ENCODE data around the gene FCN2.
A peak's percentile ranks its signal among the peaks of the same experiment; 100 is the strongest.

The FCN2 gene

DNA sequence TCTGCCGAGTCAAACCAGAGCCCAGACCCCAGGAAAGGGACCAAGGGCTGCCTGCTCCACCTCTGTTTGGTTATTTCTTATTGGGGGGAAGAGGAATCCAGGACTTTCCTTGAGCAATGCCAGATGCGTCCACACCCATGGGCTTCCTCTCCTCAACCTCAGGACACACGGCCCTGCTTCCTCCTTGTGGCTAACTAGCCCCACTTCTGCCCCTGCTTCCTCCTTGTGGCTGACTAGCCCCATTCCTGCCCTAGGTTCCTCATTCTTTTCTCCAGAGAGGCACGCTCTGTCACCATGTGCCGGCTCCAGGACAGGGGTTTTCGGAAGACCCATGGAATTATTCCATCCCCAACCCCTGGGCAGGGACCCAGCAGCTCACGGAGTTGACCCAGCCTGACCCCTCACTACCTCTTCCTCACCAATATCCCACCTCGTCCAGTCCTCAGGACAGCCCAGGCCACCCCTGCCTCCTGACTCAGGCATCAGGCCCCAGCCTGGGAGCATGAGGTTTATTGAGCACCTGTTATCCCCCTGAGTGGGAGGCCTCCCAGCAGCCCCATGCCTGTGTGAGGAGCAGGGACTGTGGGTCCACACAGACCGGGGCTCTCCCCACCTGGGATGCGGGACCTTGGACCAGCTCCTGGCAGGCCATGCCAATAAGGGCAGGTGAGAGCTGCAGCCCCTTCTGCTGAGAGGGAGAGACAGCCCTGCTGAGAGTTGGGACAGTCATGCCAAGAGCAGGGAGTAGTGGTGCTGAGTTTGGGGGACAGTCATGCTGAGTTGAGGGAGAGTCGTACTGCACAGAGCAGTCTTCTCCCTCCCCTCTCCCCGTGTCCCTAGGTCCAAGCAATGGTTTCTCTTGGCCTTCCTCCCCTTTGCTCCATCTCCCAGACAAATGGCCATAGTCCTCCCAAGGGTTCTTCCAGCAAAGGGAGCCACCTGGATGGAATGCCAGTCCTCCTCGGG is 48.9 kb downstream of the FCN2 start:
- no peaks in the 10 kb centered on the region for H3K4me1 ChIP-seq (ENCODE audit: insufficient read depth, poor library complexity, severe bottlenecking)
- H3K4me3 ChIP-seq (ENCODE audit: severe bottlenecking): no peak overlapping the region
- peak; percentile 36 for DNase-seq (ENCODE audit: low spot score)
- H3K27ac ChIP-seq (ENCODE audit: poor library complexity, severe bottlenecking): no peak overlapping the region
- no peak for ATAC-seq (ENCODE audit: low read depth)
- TF ChIP-seq, protein P1, sequence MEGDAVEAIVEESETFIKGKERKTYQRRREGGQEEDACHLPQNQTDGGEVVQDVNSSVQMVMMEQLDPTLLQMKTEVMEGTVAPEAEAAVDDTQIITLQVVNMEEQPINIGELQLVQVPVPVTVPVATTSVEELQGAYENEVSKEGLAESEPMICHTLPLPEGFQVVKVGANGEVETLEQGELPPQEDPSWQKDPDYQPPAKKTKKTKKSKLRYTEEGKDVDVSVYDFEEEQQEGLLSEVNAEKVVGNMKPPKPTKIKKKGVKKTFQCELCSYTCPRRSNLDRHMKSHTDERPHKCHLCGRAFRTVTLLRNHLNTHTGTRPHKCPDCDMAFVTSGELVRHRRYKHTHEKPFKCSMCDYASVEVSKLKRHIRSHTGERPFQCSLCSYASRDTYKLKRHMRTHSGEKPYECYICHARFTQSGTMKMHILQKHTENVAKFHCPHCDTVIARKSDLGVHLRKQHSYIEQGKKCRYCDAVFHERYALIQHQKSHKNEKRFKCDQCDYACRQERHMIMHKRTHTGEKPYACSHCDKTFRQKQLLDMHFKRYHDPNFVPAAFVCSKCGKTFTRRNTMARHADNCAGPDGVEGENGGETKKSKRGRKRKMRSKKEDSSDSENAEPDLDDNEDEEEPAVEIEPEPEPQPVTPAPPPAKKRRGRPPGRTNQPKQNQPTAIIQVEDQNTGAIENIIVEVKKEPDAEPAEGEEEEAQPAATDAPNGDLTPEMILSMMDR (IDR thresholded peaks at IDR 0.05; ENCODE audit: poor library complexity, severe bottlenecking): no peak
- H3K27me3 ChIP-seq (ENCODE audit: insufficient read depth, poor library complexity, severe bottlenecking): peaks cover 50% of the 10 kb centered on the region
- no peaks in the 10 kb centered on the region for H3K36me3 ChIP-seq (ENCODE audit: low read depth)
- H3K9me3 ChIP-seq (ENCODE audit: severe bottlenecking): no peaks in the 10 kb centered on the region

DNA sequence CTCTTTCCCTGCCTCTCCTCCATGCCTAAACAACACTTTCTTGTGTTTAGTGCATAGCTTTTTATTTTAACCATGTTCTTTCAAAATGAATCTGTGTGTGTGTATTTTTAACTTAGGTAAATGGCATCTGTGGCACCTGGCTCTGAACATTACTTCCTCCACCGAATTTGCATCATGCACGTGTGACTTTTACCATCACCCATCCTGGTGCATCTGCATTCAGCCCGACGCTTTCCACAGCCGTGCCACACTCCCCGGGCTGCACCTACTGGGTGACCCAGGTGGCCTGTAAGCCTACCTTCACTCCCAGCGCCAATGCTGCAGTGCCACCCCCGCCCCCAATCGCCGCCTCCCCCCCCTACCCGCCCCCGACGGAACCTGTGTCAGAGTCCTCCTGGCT is 49.8 kb downstream of the FCN2 start:
- DNase-seq (ENCODE audit: low spot score) (peak; percentile 19), ATAC-seq (ENCODE audit: low read depth) (no peak)
- Histone ChIP-seq H3K4me1 (ENCODE audit: insufficient read depth, poor library complexity, severe bottlenecking) (no peaks in the 10 kb centered on the region), H3K4me3 (ENCODE audit: severe bottlenecking) (no peak overlapping the region), H3K27ac (ENCODE audit: poor library complexity, severe bottlenecking) (no peak overlapping the region), H3K36me3 (ENCODE audit: low read depth) (no peaks in the 10 kb centered on the region), H3K9me3 (ENCODE audit: severe bottlenecking) (no peaks in the 10 kb centered on the region), H3K27me3 (ENCODE audit: insufficient read depth, poor library complexity, severe bottlenecking) (peaks cover 59% of the 10 kb centered on the region)
- TF ChIP-seq, protein P1 (IDR thresholded peaks at IDR 0.05; ENCODE audit: poor library complexity, severe bottlenecking): no peak

DNA sequence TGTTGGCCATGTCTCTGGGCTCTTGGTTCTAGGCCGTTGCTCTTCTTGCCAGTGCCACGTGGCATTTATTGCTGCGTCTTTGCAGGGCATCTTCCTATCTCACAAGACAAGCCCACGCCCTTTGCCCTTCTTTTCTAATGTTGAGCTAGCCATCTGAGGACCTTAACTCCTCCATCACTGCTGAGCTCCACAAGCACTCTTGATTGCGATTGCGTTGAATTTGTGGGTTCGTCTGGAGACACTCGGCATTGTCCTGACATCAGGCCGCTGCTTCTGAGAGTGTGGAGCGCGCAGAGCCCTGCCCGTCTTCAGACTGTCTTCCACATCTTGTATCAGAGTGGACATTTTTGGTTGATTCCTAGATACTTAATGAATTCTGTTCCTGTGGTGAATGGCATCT is 51.6 kb downstream of the FCN2 start:
- TF ChIP-seq, protein P1 (IDR thresholded peaks at IDR 0.05; ENCODE audit: poor library complexity, severe bottlenecking): no peak
- no peak overlapping the region for H3K4me3 ChIP-seq (ENCODE audit: severe bottlenecking)
- no peak overlapping the region for H3K27ac ChIP-seq (ENCODE audit: poor library complexity, severe bottlenecking)
- H3K4me1 ChIP-seq (ENCODE audit: insufficient read depth, poor library complexity, severe bottlenecking): no peaks in the 10 kb centered on the region
- H3K9me3 ChIP-seq (ENCODE audit: severe bottlenecking): no peaks in the 10 kb centered on the region
- H3K27me3 ChIP-seq (ENCODE audit: insufficient read depth, poor library complexity, severe bottlenecking): peaks cover 77% of the 10 kb centered on the region
- H3K36me3 ChIP-seq (ENCODE audit: low read depth): no peaks in the 10 kb centered on the region
- peak; percentile 29 for DNase-seq (ENCODE audit: low spot score)
- no peak for ATAC-seq (ENCODE audit: low read depth)

DNA sequence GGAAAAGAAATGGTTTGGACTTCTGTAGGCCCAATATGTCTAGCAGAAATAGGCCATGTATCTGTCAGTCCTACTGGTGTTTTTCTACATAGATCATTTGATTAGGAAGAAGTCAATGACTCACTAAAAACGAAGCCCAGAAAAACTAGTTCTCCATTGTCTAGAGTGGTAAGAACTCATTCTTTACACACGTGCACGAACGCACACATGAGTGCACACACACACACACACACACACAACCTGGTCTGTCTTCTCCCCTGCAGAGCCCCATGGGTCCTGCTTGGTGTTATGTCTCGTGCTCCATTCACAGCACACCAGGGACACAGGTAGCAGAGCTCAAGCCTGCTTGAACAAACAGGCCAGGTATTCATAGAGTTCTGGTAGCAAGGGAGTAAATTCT is 52.0 kb downstream of the FCN2 start:
- Histone ChIP-seq H3K36me3 (ENCODE audit: low read depth) (no peaks in the 10 kb centered on the region), H3K4me1 (ENCODE audit: insufficient read depth, poor library complexity, severe bottlenecking) (no peaks in the 10 kb centered on the region)

More for the DNA sequence above, 52.0 kb downstream of the FCN2 start:
- no peak overlapping the region for H3K4me3 ChIP-seq (ENCODE audit: severe bottlenecking)
- DNase-seq (ENCODE audit: low spot score) (no peak), ATAC-seq (ENCODE audit: low read depth) (no peak)
- peaks cover 78% of the 10 kb centered on the region for H3K27me3 ChIP-seq (ENCODE audit: insufficient read depth, poor library complexity, severe bottlenecking)
- H3K27ac ChIP-seq (ENCODE audit: poor library complexity, severe bottlenecking): no peak overlapping the region
- no peaks in the 10 kb centered on the region for H3K9me3 ChIP-seq (ENCODE audit: severe bottlenecking)
- TF ChIP-seq, protein P1 (IDR thresholded peaks at IDR 0.05; ENCODE audit: poor library complexity, severe bottlenecking): no peak

Data from RWPE2 (cell line).